Muscle layer of colon (tissue), 2 donors: Measurements from ENCODE around the gene MARCHF3.
"Not testable (repeated sequence)": the region's sequence is repeated elsewhere in the genome, so short reads cannot be mapped to it uniquely, and the experiment has no call there.

Experiments
- H3K27ac ChIP-seq: one replicate; pipeline ENCODE4 v1.7.0; 2013; ENCODE audit warnings: low read depth, mild to moderate bottlenecking, low read length, moderate library complexity
- H3K27me3 ChIP-seq, 2 donors: one replicate each; pipeline ENCODE4 v1.7.0; 2013; ENCODE audit warnings: low read length in 2 of 2, mild to moderate bottlenecking in 2 of 2; ENCODE audit not compliant: insufficient read depth in 2 of 2, control insufficient read depth in 1 of 2
- H3K36me3 ChIP-seq: one replicate; pipeline ENCODE4 v1.7.0; 2013; ENCODE audit warnings: mild to moderate bottlenecking, low read length; ENCODE audit not compliant: insufficient read depth
- H3K4me1 ChIP-seq: one replicate; pipeline ENCODE4 v1.7.0; 2013; ENCODE audit warnings: mild to moderate bottlenecking, low read length; ENCODE audit not compliant: insufficient read depth
- H3K4me3 ChIP-seq, 2 donors: one replicate each; pipeline ENCODE4 v1.7.0; 2013; ENCODE audit warnings: low read length in 2 of 2, low read depth in 1 of 2, mild to moderate bottlenecking in 1 of 2, moderate library complexity in 1 of 2
- H3K9ac ChIP-seq: one replicate; pipeline ENCODE4 v1.7.0; 2013; ENCODE audit warnings: low read length
- H3K9me3 ChIP-seq: one replicate; pipeline ENCODE4 v1.7.0; 2013; ENCODE audit warnings: mild to moderate bottlenecking, low read length
- donor health status: abdominal sarcoma.
- donor health status: Adenocarcinoma of cecum.

MARCHF3 gene

GRCh38 chr5:126920291-126920690 is 110.1 kb downstream of the MARCHF3 start:
- Histone ChIP-seq H3K27ac (no peak overlapping the region), H3K27me3 (no peaks in the 10 kb centered on the region), H3K9me3 (no peaks in the 10 kb centered on the region), H3K9ac (no peak overlapping the region), H3K36me3 (no peaks in the 10 kb centered on the region), H3K4me1 (peaks cover 8% of the 10 kb centered on the region), H3K4me3 (no peak overlapping the region)

- H3K4me1 ChIP-seq, result peaks cover 8% of the 10 kb centered on the region
- no peak overlapping the region for H3K27ac ChIP-seq
- no peaks in the 10 kb centered on the region for H3K36me3 ChIP-seq
- H3K4me3 ChIP-seq, result no peak overlapping the region
- H3K9me3 ChIP-seq, result no peaks in the 10 kb centered on the region
- no peaks in the 10 kb centered on the region for H3K27me3 ChIP-seq
- no peak overlapping the region for H3K9ac ChIP-seq
Measured at GRCh38 chr5:126919566-126919965, 110.8 kb downstream of the MARCHF3 start.

- Histone ChIP-seq H3K27me3 (no peaks in the 10 kb centered on the region), H3K27ac (no peak overlapping the region), H3K4me3 (no peak overlapping the region), H3K9me3 (no peaks in the 10 kb centered on the region), H3K9ac (no peak overlapping the region), H3K4me1 (peaks cover 8% of the 10 kb centered on the region), H3K36me3 (no peaks in the 10 kb centered on the region)
Measured at GRCh38 chr5:126918615-126918957, 111.8 kb downstream of the MARCHF3 start.

- Histone ChIP-seq H3K9ac (no peak overlapping the region), H3K36me3 (no peaks in the 10 kb centered on the region), H3K4me3 (no peak overlapping the region), H3K9me3 (no peaks in the 10 kb centered on the region), H3K27ac (no peak overlapping the region), H3K4me1 (peaks cover 8% of the 10 kb centered on the region), H3K27me3 (no peaks in the 10 kb centered on the region)
Measured at GRCh38 chr5:126917918-126918614, 112.3 kb downstream of the MARCHF3 start.

- Histone ChIP-seq H3K27ac (no peak overlapping the region), H3K36me3 (no peaks in the 10 kb centered on the region), H3K4me3 (no peak overlapping the region), H3K9ac (no peak overlapping the region), H3K4me1 (peaks cover 8% of the 10 kb centered on the region), H3K9me3 (no peaks in the 10 kb centered on the region), H3K27me3 (no peaks in the 10 kb centered on the region)
Measured at GRCh38 chr5:126915496-126915895, 114.9 kb downstream of the MARCHF3 start.

GRCh38 chr5:126914801-126915436 is 115.4 kb downstream of the MARCHF3 start:
- no peak overlapping the region for H3K4me3 ChIP-seq
- no peaks in the 10 kb centered on the region for H3K27me3 ChIP-seq
- no peaks in the 10 kb centered on the region for H3K9me3 ChIP-seq
- no peaks in the 10 kb centered on the region for H3K36me3 ChIP-seq
- no peak overlapping the region for H3K9ac ChIP-seq
- peaks cover 2% of the 10 kb centered on the region for H3K4me1 ChIP-seq
- H3K27ac ChIP-seq, result no peak overlapping the region

GRCh38 chr5:126912616-126913200 is 117.7 kb downstream of the MARCHF3 start:
- no peak overlapping the region for H3K4me3 ChIP-seq
- no peaks in the 10 kb centered on the region for H3K4me1 ChIP-seq
- H3K9ac ChIP-seq, result no peak overlapping the region
- no peaks in the 10 kb centered on the region for H3K36me3 ChIP-seq
- H3K27me3 ChIP-seq, result no peaks in the 10 kb centered on the region
- no peaks in the 10 kb centered on the region for H3K9me3 ChIP-seq
- H3K27ac ChIP-seq, result no peak overlapping the region

GRCh38 chr5:126911986-126912385 is 118.4 kb downstream of the MARCHF3 start:
- H3K4me1 ChIP-seq, result no peaks in the 10 kb centered on the region
- H3K9ac ChIP-seq, result no peak overlapping the region
- no peak overlapping the region for H3K4me3 ChIP-seq
- no peak overlapping the region for H3K27ac ChIP-seq
- no peaks in the 10 kb centered on the region for H3K27me3 ChIP-seq
- no peaks in the 10 kb centered on the region for H3K9me3 ChIP-seq
- H3K36me3 ChIP-seq, result no peaks in the 10 kb centered on the region

GRCh38 chr5:126909856-126910255 is 120.5 kb downstream of the MARCHF3 start:
- no peaks in the 10 kb centered on the region for H3K36me3 ChIP-seq
- H3K27me3 ChIP-seq, result no peaks in the 10 kb centered on the region
- H3K27ac ChIP-seq, result no peak overlapping the region
- no peak overlapping the region for H3K9ac ChIP-seq
- no peak overlapping the region for H3K4me3 ChIP-seq
- H3K4me1 ChIP-seq, result no peaks in the 10 kb centered on the region
- H3K9me3 ChIP-seq, result no peaks in the 10 kb centered on the region

- H3K27ac ChIP-seq, result not testable (repeated sequence)
Measured at GRCh38 chr5:126904407-126904806, 126.0 kb downstream of the MARCHF3 start.

GRCh38 chr5:126900796-126901195 is 129.6 kb downstream of the MARCHF3 start:
- Histone ChIP-seq H3K27me3 (no peaks in the 10 kb centered on the region), H3K9ac (no peak overlapping the region), H3K4me1 (no peaks in the 10 kb centered on the region), H3K4me3 (no peak overlapping the region), H3K9me3 (no peaks in the 10 kb centered on the region), H3K27ac (no peak overlapping the region), H3K36me3 (no peaks in the 10 kb centered on the region)

More at GRCh38 chr5:126904407-126904806, 126.0 kb downstream of the MARCHF3 start:
- not testable (repeated sequence) for H3K27me3 ChIP-seq, H3K9ac ChIP-seq, H3K9me3 ChIP-seq, H3K4me1 ChIP-seq, H3K4me3 ChIP-seq, H3K36me3 ChIP-seq

- no peaks in the 10 kb centered on the region for H3K4me1 ChIP-seq
- H3K9me3 ChIP-seq, result no peaks in the 10 kb centered on the region
- H3K27me3 ChIP-seq, result no peaks in the 10 kb centered on the region
- no peak overlapping the region for H3K4me3 ChIP-seq
- H3K36me3 ChIP-seq, result no peaks in the 10 kb centered on the region
- no peak overlapping the region for H3K9ac ChIP-seq
- H3K27ac ChIP-seq, result no peak overlapping the region
Measured at GRCh38 chr5:126899476-126899875, 130.9 kb downstream of the MARCHF3 start.
